ENCODE results near the gene CPEB4. TPM values are rescaled to one million over a fixed set of nuclear protein-coding genes. Genes with fewer than 3 reads are reported as not detected.

Gene CPEB4
- total and polyA plus RNA-seq, 2 donors (not counting 1 experiment from before 2014, with no cell fraction given), result 8.4 to 26.0 TPM

GRCh38 chr5:173920866-173921555 lies 32.9 kb downstream of the CPEB4 start:
- Mint-ChIP-seq H3K4me1 (peaks cover 33% of the 10 kb centered on the region), H3K4me3 (no peak overlapping the region), H3K27me3 (no peaks in the 10 kb centered on the region), H3K27ac (no peak overlapping the region), H3K9me3 (ENCODE audit: insufficient read depth) (no peaks in the 10 kb centered on the region)
- ATAC-seq (ENCODE audit: low read depth) (no peak), DNase-seq (no peak)
- ChIA-PET CTCF (interaction anchor here (8.3 kb wide), 1 partner anchor 300 kb away, joined by 201 read pairs; the partner anchor contains the start of gene BOD1), POLR2A (no interaction called here)
- no peak overlapping the region for H3K27ac ChIP-seq (ENCODE audit: low read length in 2 of 2)
- WGBS (ENCODE audit: insufficient coverage), result 92% methylated on average over 1 of the region's 3 CpGs
- no peak overlapping the region for H2AFZ ChIP-seq (ENCODE audit: insufficient read depth, low read depth, low read length, poor library complexity, severe bottlenecking)
- H3K4me1 ChIP-seq (ENCODE audit: control insufficient read depth in 2 of 2, insufficient read depth in 2 of 2, low read length in 2 of 2), result peaks cover 23 to 32% of the 10 kb centered on the region in 2 donors
- TF ChIP-seq CTCF (IDR thresholded peaks at IDR 0.05) (no peak), EZH2 (IDR thresholded peaks at IDR 0.05; ENCODE audit: borderline replicate concordance, insufficient read depth, low read depth, low read length, poor library complexity, severe bottlenecking) (no peak)
- H4K20me1 ChIP-seq (ENCODE audit: control insufficient read depth, insufficient read depth, low read length, poor library complexity, severe bottlenecking), result no peaks in the 10 kb centered on the region
- no peak overlapping the region for H3K4me2 ChIP-seq (replicated peaks; ENCODE audit: low read depth, low read length, poor library complexity, severe bottlenecking)
- no peaks in the 10 kb centered on the region for H3K27me3 ChIP-seq (replicated peaks in 1 of 4; ENCODE audit: control extremely low read depth in 1 of 4, control insufficient read depth in 3 of 4, insufficient read depth in 4 of 4, low read length in 3 of 4)
- intact Hi-C loops (cut with micrococcal nuclease), result no loop called here
- no peaks in the 10 kb centered on the region for H3K9me3 ChIP-seq (ENCODE audit: control extremely low read depth in 1 of 3, control insufficient read depth in 2 of 3, insufficient read depth in 1 of 3, low read length in 2 of 3)
- no peak overlapping the region for H3K4me3 ChIP-seq (ENCODE audit: control extremely low read depth in 1 of 5, extremely low read depth in 1 of 5, insufficient read depth in 1 of 5, low read depth in 2 of 5, low read length in 4 of 5)
- H3K9ac ChIP-seq (ENCODE audit: low read length), result no peak overlapping the region
- H3K79me2 ChIP-seq (ENCODE audit: control insufficient read depth, insufficient read depth, low read length), result peaks cover 58% of the 10 kb centered on the region
- peaks cover 4 to 6% of the 10 kb centered on the region in 2 experiments for H3K36me3 ChIP-seq (replicated peaks in 1 of 2; ENCODE audit: control extremely low read depth in 1 of 2, control insufficient read depth in 1 of 2, extremely low read depth in 1 of 2, insufficient read depth in 2 of 2, low read length in 1 of 2)

- Histone ChIP-seq H3K4me3 (ENCODE audit: control extremely low read depth in 1 of 5, extremely low read depth in 1 of 5, insufficient read depth in 1 of 5, low read depth in 2 of 5, low read length in 4 of 5) (no peak overlapping the region), H4K20me1 (ENCODE audit: control insufficient read depth, insufficient read depth, low read length, poor library complexity, severe bottlenecking) (no peaks in the 10 kb centered on the region), H3K27ac (ENCODE audit: low read length in 2 of 2) (no peak overlapping the region), H3K9me3 (ENCODE audit: control extremely low read depth in 1 of 3, control insufficient read depth in 2 of 3, insufficient read depth in 1 of 3, low read length in 2 of 3) (no peaks in the 10 kb centered on the region), H2AFZ (ENCODE audit: insufficient read depth, low read depth, low read length, poor library complexity, severe bottlenecking) (no peak overlapping the region), H3K9ac (ENCODE audit: low read length) (no peak overlapping the region), H3K4me1 (ENCODE audit: control insufficient read depth in 2 of 2, insufficient read depth in 2 of 2, low read length in 2 of 2) (peaks cover 14 to 19% of the 10 kb centered on the region in 2 donors), H3K27me3 (replicated peaks in 1 of 4; ENCODE audit: control extremely low read depth in 1 of 4, control insufficient read depth in 3 of 4, insufficient read depth in 4 of 4, low read length in 3 of 4) (no peaks in the 10 kb centered on the region), H3K4me2 (replicated peaks; ENCODE audit: low read depth, low read length, poor library complexity, severe bottlenecking) (no peak overlapping the region), H3K79me2 (ENCODE audit: control insufficient read depth, insufficient read depth, low read length) (peaks cover 65% of the 10 kb centered on the region), H3K36me3 (replicated peaks in 1 of 2; ENCODE audit: control extremely low read depth in 1 of 2, control insufficient read depth in 1 of 2, extremely low read depth in 1 of 2, insufficient read depth in 2 of 2, low read length in 1 of 2) (peaks cover 2 to 6% of the 10 kb centered on the region in 2 experiments)
- H3K27ac Mint-ChIP-seq, result no peak overlapping the region
- TF ChIP-seq CTCF (IDR thresholded peaks at IDR 0.05) (no peak), EZH2 (IDR thresholded peaks at IDR 0.05; ENCODE audit: borderline replicate concordance, insufficient read depth, low read depth, low read length, poor library complexity, severe bottlenecking) (no peak)
- DNase-seq, result no peak
- ATAC-seq (ENCODE audit: low read depth), result no peak
- H3K4me1 Mint-ChIP-seq, result peaks cover 27% of the 10 kb centered on the region
- no peaks in the 10 kb centered on the region for H3K27me3 Mint-ChIP-seq
- H3K4me3 Mint-ChIP-seq, result no peak overlapping the region
- intact Hi-C loops (cut with micrococcal nuclease), result no loop called here
- ChIA-PET CTCF (interaction anchor here (0.8 to 8.3 kb wide), 7 partner anchors 13 to 301 kb away, joined by 3 to 201 read pairs (median 4); partner anchors contain the start of gene BOD1), POLR2A (interaction anchor here (0.9 kb wide), 1 partner anchor 300 kb away, joined by 5 read pairs; no protein-coding TSS in a partner anchor)
- no CpG with 5 or more reads among the region's 2 CpGs for WGBS (ENCODE audit: insufficient coverage)
- no peaks in the 10 kb centered on the region for H3K9me3 Mint-ChIP-seq (ENCODE audit: insufficient read depth)
Measured at GRCh38 chr5:173922527-173922926, 34.4 kb downstream of the CPEB4 start.

Measured in B cell (primary cell).